Endothelial cell of umbilical vein (primary cell): ENCODE measurements around the gene CD1D.

Source experiments
- JUN ChIP-seq: IDR thresholded peaks from 2 replicates; pipeline ENCODE4 v1.6.1; 2011; ENCODE audit warnings: borderline replicate concordance, low read depth; ENCODE audit not compliant: insufficient read length, insufficient read depth
- TF ChIP-seq, protein P1 (sequence below), 2 donors: IDR thresholded peaks; 1 replicate in 1 of 2; 2 replicates in 1 of 2; pipeline ENCODE4 v1.5.1; 2011; ENCODE audit warnings: low read length in 2 of 2, mild to moderate bottlenecking in 2 of 2, moderate library complexity in 2 of 2, control low read depth in 1 of 2, inconsistent platforms in 1 of 2, low read depth in 1 of 2; ENCODE audit not compliant: insufficient read depth in 1 of 2; ENCODE audit errors: extremely low read depth in 1 of 2

DNA sequence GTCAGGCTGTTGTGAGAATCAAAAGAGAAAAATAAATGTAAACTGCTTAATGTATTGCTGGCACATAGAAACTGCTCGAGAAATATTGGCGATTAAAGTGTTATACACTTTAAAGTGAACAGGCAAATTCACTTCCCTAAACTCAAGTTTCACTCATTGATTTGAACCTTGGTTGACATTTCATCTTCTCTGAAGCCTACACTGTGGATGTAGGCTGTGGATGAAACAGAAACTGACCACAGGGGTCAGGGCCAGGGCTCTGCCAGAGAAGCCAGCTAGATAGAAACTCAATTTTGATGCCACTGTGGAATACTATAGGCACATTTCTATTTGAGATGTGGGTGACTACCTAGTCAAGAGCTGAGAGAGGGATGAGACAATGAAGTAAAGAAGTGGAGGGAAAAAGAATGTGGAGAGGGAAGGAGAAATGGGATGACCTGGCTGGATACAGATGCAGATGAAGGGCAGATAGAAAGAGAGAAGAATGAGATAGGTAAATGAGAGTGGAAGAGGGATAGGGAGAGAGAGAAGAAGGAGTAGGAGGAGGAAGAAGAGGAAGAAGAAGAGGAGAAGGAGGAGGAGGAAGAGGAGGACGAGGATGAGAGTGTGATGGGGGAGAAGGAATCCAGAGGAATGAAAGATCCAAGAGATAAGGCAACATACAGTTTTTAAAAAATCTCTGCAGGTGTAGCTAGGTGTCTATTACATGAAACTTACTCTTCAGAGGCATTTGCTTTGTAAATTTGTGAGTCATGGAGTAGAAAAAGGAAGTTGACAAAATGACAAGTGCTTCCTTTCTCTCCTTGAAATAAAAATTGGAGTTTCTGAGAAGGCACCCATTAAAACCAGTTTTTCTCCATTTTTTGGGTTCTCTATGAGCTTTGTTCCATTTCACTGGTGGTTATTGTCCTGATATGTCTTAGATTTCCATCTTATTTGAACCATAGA, 17.4 kb upstream of the CD1D start:
- TF ChIP-seq, protein P1, sequence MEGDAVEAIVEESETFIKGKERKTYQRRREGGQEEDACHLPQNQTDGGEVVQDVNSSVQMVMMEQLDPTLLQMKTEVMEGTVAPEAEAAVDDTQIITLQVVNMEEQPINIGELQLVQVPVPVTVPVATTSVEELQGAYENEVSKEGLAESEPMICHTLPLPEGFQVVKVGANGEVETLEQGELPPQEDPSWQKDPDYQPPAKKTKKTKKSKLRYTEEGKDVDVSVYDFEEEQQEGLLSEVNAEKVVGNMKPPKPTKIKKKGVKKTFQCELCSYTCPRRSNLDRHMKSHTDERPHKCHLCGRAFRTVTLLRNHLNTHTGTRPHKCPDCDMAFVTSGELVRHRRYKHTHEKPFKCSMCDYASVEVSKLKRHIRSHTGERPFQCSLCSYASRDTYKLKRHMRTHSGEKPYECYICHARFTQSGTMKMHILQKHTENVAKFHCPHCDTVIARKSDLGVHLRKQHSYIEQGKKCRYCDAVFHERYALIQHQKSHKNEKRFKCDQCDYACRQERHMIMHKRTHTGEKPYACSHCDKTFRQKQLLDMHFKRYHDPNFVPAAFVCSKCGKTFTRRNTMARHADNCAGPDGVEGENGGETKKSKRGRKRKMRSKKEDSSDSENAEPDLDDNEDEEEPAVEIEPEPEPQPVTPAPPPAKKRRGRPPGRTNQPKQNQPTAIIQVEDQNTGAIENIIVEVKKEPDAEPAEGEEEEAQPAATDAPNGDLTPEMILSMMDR (IDR thresholded peaks at IDR 0.05; ENCODE audit: extremely low read depth in 1 of 2, insufficient read depth in 1 of 2, low read depth in 1 of 2, low read length in 2 of 2), result no peak
- no peak for TF ChIP-seq JUN
